GM23338 (cell line): ENCODE data around the gene CNTNAP2. TPM values are rescaled to one million over a fixed set of nuclear protein-coding genes. Genes with fewer than 3 reads are reported as not detected.

Experiments
- ATAC-seq: fragments of 200-7000 bp; cut with Tn5 transposase; 3 replicates; pipeline ENCODE4 v1.9.1; 2020
- DNase-seq: peaks from one replicate; pipeline ENCODE4 v3.0.0-alpha.2; 2015; ENCODE audit warnings: low spot score
- H2AFZ ChIP-seq: fragments of 200-600 bp; sonication (generic); 2 replicates; pipeline ENCODE4 v1.8.0; 2016; ENCODE audit warnings: antibody characterized with exemption, mild to moderate bottlenecking, moderate library complexity
- H3F3A ChIP-seq: fragments of 200-600 bp; sonication (generic); replicated peaks from 2 replicates; pipeline ENCODE4 v1.8.0; 2017; ENCODE audit warnings: antibody characterized with exemption, mixed run types, low read depth
- H3K27ac ChIP-seq: fragments of 200-600 bp; sonication (generic); 2 replicates; pipeline ENCODE4 v1.6.1; 2016; ENCODE audit warnings: low read depth
- H3K27me3 ChIP-seq: fragments of 200-600 bp; sonication (generic); 2 replicates; pipeline ENCODE4 v1.8.0; 2016; ENCODE audit warnings: mild to moderate bottlenecking, mixed run types, moderate library complexity; ENCODE audit not compliant: insufficient read depth
- H3K36me3 ChIP-seq: fragments of 200-600 bp; sonication (generic); 2 replicates; pipeline ENCODE4 v1.8.0; 2016; ENCODE audit warnings: mild to moderate bottlenecking; ENCODE audit not compliant: insufficient read depth
- H3K4me1 ChIP-seq: fragments of 200-600 bp; sonication (generic); 2 replicates; pipeline ENCODE4 v1.8.0; 2016; ENCODE audit warnings: mild to moderate bottlenecking, moderate library complexity; ENCODE audit not compliant: insufficient read depth
- H3K4me2 ChIP-seq: fragments of 200-600 bp; sonication (generic); 2 replicates; pipeline ENCODE4 v1.7.1; 2017; ENCODE audit warnings: mixed run types
- H3K4me3 ChIP-seq: fragments of 200-600 bp; sonication (generic); 2 replicates; pipeline ENCODE4 v1.6.1; 2016; ENCODE audit warnings: mixed run types
- H3K79me2 ChIP-seq: fragments of 200-600 bp; sonication (generic); replicated peaks from 2 replicates; pipeline ENCODE4 v1.8.0; 2017; ENCODE audit warnings: mild to moderate bottlenecking; ENCODE audit not compliant: insufficient read depth
- H3K9me2 ChIP-seq: fragments of 200-600 bp; sonication (generic); 2 replicates; pipeline ENCODE4 v1.8.0; 2017; ENCODE audit not compliant: insufficient read depth
- H4K20me1 ChIP-seq: fragments of 200-600 bp; sonication (generic); replicated peaks from 2 replicates; pipeline ENCODE4 v1.8.0; 2017; ENCODE audit warnings: mild to moderate bottlenecking; ENCODE audit not compliant: insufficient read depth
- H3K27ac Mint-ChIP-seq: 2 replicates; pipeline ENCODE4 v1.8.0; 2020; ENCODE audit warnings: inconsistent platforms, mild to moderate bottlenecking, moderate library complexity, mixed read lengths
- H3K27me3 Mint-ChIP-seq: 3 replicates; pipeline ENCODE4 v1.8.0; 2022; ENCODE audit warnings: low read depth, mild to moderate bottlenecking, moderate library complexity, mixed read lengths, inconsistent platforms; ENCODE audit not compliant: insufficient read depth, poor library complexity
- H3K36me3 Mint-ChIP-seq: 3 replicates; pipeline ENCODE4 v1.8.0; 2021; ENCODE audit warnings: low read depth, mild to moderate bottlenecking, inconsistent platforms, moderate library complexity, mixed read lengths
- H3K4me1 Mint-ChIP-seq: 3 replicates; pipeline ENCODE4 v1.8.0; 2020; ENCODE audit warnings: mild to moderate bottlenecking, inconsistent platforms, mixed read lengths
- H3K4me3 Mint-ChIP-seq: 3 replicates; pipeline ENCODE4 v1.8.0; 2021; ENCODE audit warnings: moderate library complexity, mild to moderate bottlenecking, inconsistent platforms, mixed read lengths
- H3K9me3 Mint-ChIP-seq: 3 replicates; pipeline ENCODE4 v1.8.0; 2020; ENCODE audit warnings: moderate library complexity, mild to moderate bottlenecking, inconsistent platforms, mixed read lengths
- CTCF ChIP-seq, 2 experiments: fragments of 200-600 bp in 1 of 2; sonication (generic) in 1 of 2; conservative IDR thresholded peaks; 2 replicates each; pipeline versions ENCODE4 v1.5.1 to v1.6.1; 2016 to 2017; ENCODE audit warnings: antibody characterized with exemption in 2 of 2, low read depth in 2 of 2, mild to moderate bottlenecking in 2 of 2, moderate library complexity in 1 of 2
- EZH2phosphoT487 ChIP-seq: fragments of 200-600 bp; sonication (generic); IDR thresholded peaks from one replicate; pipeline ENCODE4 v1.8.1; 2018; ENCODE audit warnings: antibody characterized with exemption; ENCODE audit not compliant: unreplicated experiment
- NANOG ChIP-seq: IDR thresholded peaks from 2 replicates; pipeline ENCODE4 v1.6.1; 2016; ENCODE audit warnings: antibody characterized with exemption, borderline replicate concordance
- ZNF462 ChIP-seq: fragments of 250-450 bp; sonication (Bioruptor Pico); IDR thresholded peaks from 2 replicates; pipeline ENCODE4 v1.5.0; 2020; ENCODE audit warnings: mild to moderate bottlenecking, moderate library complexity
- polyA plus RNA-seq: library from polyadenylated mRNA; unstranded; fragments of >200 nt; fragmentation: Nextera tagmentation; extraction: Ambion mirVana; gene quantifications from 2 replicates; pipeline ENCODE4 v1.2.1, GENCODE V29; 2016
- total RNA-seq: library from RNA; depleted of rRNA; stranded (reverse); fragments of >200 nt; shearing (Covaris generic); gene quantifications from 2 replicates; pipeline ENCODE4 v1.2.3, GENCODE V29; 2014

CNTNAP2 gene
- total and polyA plus RNA-seq, 2 experiments from 2014 or later: 38.2 to 61.3 TPM

GRCh38 chr7:146433501-146433900, 316.9 kb downstream of the CNTNAP2 start (continued):
- no peak for TF ChIP-seq ZNF462 (CRISPR knock-in tag)

DNA sequence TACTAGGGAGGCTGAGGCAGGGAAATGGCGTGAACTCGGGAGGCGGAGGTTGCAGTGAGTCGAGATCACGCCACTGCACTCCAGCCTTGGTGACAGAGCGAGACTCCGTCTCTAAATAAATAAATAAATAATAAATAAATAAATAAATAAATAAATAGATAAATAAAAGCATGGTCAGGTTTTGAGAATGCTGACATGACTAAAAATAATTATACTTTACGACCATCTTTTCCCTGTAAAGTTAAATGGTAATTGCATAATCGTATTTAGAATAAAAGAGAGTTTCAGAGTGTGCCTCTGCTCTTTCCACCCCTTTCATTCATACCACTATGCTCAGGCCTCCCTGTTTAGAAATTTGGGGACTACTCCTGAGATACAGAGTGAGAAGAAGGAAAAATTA, 326.5 kb downstream of the CNTNAP2 start:
- TF ChIP-seq CTCF (conservative IDR thresholded peaks at IDR 0.05; ENCODE audit: low read depth in 2 of 2) (no peak), EZH2phosphoT487 (no peak), NANOG (no peak)
- Histone ChIP-seq H3K9me2 (no peaks in the 10 kb centered on the region), H3K4me3 (no peak overlapping the region), H3K27ac (no peak overlapping the region), H3K27me3 (no peaks in the 10 kb centered on the region), H3K36me3 (no peaks in the 10 kb centered on the region), H3F3A (no peaks in the 10 kb centered on the region), H3K4me1 (no peaks in the 10 kb centered on the region), H4K20me1 (no peaks in the 10 kb centered on the region), H3K79me2 (no peaks in the 10 kb centered on the region), H2AFZ (no peak overlapping the region), H3K4me2 (no peak overlapping the region)
- ATAC-seq (no peak), DNase-seq (no peak)
- no peak overlapping the region for H3K27ac Mint-ChIP-seq
- no peak overlapping the region for H3K4me3 Mint-ChIP-seq
- no peaks in the 10 kb centered on the region for H3K27me3 Mint-ChIP-seq
- no peaks in the 10 kb centered on the region for H3K4me1 Mint-ChIP-seq
- H3K9me3 Mint-ChIP-seq: peaks cover 10% of the 10 kb centered on the region; the same call in 2 of the 3 replicates
- H3K36me3 Mint-ChIP-seq: no peaks in the 10 kb centered on the region
